GM12864 (cell line): ENCODE measurements around the gene PSMC1.

Experiments used
- DNase-seq: peaks from one replicate; pipeline ENCODE4 v3.0.0-alpha.2; 2011; ENCODE audit warnings: low read depth
- H3K4me3 ChIP-seq: 2 replicates; pipeline ENCODE4 v1.5.1; 2011; ENCODE audit warnings: mild to moderate bottlenecking, low read depth, low read length, control low read depth
- CTCF ChIP-seq: IDR thresholded peaks from 2 replicates; pipeline ENCODE4 v1.5.1; 2011; ENCODE audit warnings: low read depth, mild to moderate bottlenecking, moderate library complexity, low read length, control low read depth, inconsistent platforms; ENCODE audit errors: missing control alignments

The PSMC1 gene

GRCh38 chr14:90276646-90277367 is 20.5 kb downstream of the PSMC1 start:
- DNase-seq = no peak
- no peak overlapping the region for H3K4me3 ChIP-seq
- no peak for TF ChIP-seq CTCF

- DNase-seq = no peak
- TF ChIP-seq CTCF = no peak
Measured at GRCh38 chr14:90277581-90278198, 21.3 kb downstream of the PSMC1 start.

GRCh38 chr14:90278199-90279175 is 22.1 kb downstream of the PSMC1 start:
- H3K4me3 ChIP-seq = no peak overlapping the region
- DNase-seq = no peak
- no peak for TF ChIP-seq CTCF

More at GRCh38 chr14:90277581-90278198, 21.3 kb downstream of the PSMC1 start:
- H3K4me3 ChIP-seq = no peak overlapping the region

GRCh38 chr14:90280096-90280495 is 23.7 kb downstream of the PSMC1 start:
- no peak for TF ChIP-seq CTCF
- DNase-seq = no peak
- no peak overlapping the region for H3K4me3 ChIP-seq

- TF ChIP-seq CTCF = no peak
- H3K4me3 ChIP-seq = no peak overlapping the region
- no peak for DNase-seq
Measured at GRCh38 chr14:90281261-90281660, 24.9 kb downstream of the PSMC1 start.

- TF ChIP-seq CTCF = no peak
- DNase-seq = no peak
- H3K4me3 ChIP-seq = no peak overlapping the region
Measured at GRCh38 chr14:90281756-90282155, 25.4 kb downstream of the PSMC1 start.
